HG03521 (cell line): ENCODE data around the gene TMEM240.

Source experiments
- ATAC-seq: cut with Tn5 transposase; IDR thresholded peaks from one replicate; pipeline ENCODE4 v1.9.1; 2021; ENCODE audit warnings: mild to moderate bottlenecking, moderate library complexity; ENCODE audit not compliant: unreplicated experiment

Gene TMEM240

DNA sequence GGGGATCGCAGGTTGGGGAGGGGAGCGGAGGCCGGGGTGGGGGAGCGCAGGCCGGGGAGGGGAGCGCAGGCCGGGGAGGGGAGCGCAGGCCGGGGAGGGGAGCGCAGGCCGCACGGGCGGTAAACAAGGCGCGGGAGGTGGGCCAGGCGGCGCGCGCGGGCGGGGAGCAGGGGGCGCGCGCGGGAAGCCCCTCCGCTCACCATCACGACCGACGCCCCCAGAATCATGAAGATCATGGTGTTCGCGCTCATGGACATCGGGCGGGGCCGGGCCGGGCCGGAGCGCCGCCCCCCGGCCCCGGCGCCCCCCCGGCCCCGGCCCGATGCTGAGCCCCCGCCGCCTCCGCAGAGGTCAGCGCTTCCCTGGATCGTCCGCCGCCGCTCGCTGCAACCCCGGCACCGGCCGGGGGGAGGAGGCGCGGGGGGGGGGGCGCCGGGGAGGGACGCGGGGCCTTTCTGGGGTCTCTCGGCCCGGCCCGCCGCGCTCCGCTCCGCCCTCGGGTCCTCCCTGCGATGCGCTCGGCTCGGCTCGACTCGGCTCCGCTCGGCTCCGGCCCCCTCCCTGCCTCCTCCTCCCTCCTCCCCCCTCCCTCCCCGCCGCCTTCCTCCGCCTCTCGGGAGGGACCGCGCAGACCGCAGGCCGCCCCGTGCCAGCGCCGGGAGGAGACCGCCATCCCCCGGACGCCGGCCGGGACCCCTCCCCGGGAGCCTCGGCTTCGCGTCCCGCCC is at the start of gene TMEM240:
TMEM240 (minus strand) TSS at position 535 of the 728 bp plus-strand sequence; CDS start at position 257, 278 bp downstream.
- ATAC-seq: no peak

DNA sequence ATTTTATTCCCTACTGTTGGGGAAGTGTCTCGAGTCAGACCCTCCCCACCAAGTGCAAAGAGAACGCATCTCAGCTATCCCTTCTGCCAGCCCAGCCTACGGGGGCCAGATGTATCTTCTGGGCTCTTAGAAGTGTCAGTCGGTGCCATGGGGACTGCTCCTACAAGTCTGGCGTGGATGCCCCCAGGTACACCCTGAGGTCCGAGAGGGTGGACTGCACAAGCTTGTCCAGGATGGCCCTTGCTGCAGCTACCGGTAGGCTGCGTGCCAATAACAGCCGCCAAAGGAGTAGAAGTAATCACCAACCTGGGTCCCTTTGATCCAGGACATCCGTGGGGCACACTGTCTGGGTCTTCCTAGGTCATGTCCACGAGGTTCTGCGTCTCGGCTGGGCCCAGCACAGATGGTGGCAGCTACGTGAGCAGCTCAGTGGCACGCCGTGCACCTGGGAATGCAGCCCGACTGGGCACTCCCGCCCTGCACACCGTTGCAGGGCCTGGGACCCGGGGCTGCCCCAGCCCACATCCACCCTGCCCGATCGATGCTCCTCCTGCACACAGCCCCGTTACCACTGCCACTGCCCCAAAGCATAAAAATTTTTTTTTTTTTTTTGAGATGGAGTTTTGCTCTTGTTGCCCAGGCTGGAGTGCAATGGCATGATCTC is 43.1 kb upstream of the TMEM240 start:
- ATAC-seq: no peak

GRCh38 chr1:1582585-1583346 is 42.3 kb upstream of the TMEM240 start:
- ATAC-seq: no peak

DNA sequence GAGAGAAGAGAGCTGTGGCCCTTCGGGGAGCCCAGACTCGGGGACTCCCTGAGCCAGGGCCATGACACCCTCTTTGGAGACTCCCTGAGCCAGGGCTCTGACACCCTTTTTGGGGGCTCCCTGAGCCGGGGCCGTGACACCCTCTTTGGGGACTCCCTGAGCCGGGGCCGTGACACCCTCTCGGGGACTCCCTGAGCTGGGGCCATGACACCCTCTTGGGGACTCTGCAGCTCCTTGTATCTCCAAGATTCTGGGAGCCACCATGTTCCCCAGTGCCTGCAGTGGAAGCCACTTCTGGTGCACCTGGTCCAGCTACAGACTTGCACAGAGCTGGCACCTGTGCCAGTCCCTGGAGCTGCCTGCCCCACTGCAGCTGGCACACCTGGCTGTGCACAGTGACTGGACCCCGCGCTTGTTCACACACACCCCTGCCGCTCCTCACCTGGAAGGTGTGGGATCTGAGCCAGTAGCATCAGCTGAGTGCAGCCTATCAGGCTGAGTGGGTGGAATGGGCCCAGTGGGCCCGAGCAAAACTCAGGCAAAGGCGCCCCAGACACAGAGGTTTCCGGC is 38.0 kb upstream of the TMEM240 start:
- no peak for ATAC-seq

DNA sequence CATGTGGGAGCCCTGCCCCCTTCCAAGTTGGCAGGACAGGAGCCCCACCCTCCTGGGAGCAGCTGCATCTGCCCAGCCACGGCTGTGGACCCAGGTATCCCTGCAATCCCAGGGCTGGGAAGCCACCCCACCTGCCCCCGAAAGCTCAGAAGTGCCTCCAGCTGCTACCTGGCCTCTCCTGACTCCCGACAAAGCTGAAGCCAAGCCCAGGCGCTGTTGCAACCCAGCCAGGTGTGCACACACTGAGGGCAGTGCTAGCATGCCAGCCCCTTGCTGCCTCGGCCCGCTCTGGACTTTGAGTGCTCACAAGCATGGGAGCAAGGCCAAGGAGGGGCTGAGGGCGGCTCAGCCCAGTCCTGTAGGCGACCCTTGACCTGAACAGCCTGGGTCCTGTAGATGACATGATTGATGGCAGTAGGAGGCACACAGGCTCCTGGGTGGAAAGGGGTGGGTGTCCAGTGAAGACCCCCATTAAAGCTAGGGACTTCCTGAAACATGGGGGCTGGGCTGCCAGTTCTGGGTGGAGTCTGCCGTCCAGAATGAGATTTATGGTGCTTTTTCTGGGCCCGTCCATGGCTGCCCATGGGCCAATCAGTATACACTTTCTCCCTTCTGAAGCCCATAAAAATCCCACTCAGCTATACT is 37.1 kb upstream of the TMEM240 start:
- ATAC-seq: no peak

DNA sequence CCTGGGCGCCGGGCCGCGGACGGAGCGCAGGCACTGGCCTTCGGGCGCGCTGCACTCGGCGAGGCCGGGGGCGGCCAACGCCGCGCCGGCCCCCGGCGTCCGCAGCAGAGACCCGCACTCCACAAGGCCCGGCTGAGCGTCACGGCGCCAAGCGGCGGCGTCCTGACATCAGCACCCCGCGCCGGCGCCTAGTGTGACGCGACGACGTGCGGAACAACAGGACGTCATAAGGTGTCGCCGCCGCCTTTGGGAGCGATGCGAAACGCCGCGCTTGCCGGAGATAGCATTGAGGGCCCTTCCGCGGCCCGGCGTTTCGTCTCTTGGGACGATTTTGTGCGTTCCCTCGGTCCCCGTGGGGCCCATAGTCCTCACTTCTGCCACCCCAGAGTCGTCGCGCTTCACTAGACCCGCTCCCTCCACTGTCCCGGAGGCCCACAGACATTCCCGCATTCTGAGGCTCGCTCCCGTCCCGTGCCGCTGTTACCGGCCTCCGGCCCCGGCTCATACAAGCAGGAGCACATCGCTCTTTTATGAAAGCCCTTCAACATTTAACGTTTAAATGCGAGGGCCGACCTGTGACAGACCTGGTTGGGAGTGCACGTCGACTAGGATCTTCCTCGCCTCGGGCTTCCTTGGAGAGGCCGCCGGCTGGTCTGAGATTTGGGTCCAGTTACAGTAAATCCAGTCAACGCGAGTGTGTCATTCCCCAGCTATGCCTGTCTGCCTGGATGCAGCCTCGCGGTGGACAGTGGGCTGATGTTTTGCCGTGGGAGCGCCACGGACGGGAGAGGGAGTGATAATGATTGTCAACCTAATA is 34.5 kb upstream of the TMEM240 start, which contains the start of gene SSU72:
SSU72 (minus strand) TSS at position 143 of the 817 bp plus-strand sequence. CDS start 306 bp downstream, outside the sequence.
- peak; percentile 76 for ATAC-seq

GRCh38 chr1:1573843-1574720 is 33.7 kb upstream of the TMEM240 start:
- peak; percentile 67 for ATAC-seq

DNA sequence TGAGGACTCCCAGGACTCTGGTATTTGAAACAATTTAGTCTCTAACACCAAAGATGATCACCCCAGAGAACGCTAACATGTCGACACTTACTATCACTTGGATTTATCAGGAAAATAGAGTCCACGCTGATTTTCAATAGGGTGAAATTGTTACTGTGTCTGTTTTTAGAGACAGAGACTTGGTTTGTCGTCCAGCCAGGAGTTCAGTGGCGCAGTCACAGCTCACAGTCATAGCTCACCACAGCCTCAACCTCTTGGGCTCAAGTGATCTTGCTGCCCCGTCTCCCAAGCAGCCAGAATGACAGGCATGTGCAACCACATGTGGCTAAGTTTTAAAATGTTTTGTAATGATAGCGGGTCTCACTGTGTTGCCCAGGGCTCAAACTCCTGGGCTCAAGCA is 28.9 kb upstream of the TMEM240 start:
- no peak for ATAC-seq

- no peak for ATAC-seq
These were observed 27.5 kb upstream of the TMEM240 start for GRCh38 chr1:1567891-1568291.

DNA sequence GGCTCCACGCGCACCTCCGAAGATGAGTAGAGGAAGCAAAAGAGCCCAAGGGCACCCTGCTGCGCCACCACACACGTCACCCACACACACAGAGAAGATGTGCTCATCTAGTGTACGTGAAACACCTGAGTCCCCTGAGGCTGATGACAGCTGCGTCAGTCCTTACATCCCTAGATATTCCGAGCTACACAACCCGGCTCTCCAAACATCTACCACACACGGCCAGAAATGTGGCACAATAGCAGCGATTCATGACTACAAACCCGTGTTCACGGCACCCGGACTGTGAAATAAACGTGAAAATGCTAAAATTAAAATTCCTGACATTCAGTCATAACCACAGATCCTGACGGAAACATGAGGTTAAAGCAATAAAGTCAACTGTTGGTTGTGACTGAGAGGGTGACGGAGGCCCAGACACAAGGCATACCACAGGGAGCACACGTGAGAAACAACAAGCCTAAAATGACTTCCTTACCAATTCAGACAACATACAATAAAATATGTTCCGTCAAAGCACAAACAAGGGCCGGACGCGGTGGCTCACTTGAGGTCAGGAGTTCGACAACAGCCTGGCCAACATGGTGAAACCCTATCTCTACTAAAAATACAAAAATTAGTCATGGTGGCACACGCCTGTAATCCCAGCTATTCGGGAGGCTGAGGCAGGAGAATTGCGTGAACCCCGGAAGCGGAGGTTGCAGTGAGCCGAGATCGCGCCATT is 26.9 kb upstream of the TMEM240 start:
- ATAC-seq: no peak

- no peak for ATAC-seq
These were observed 24.9 kb upstream of the TMEM240 start for GRCh38 chr1:1565340-1565739.

DNA sequence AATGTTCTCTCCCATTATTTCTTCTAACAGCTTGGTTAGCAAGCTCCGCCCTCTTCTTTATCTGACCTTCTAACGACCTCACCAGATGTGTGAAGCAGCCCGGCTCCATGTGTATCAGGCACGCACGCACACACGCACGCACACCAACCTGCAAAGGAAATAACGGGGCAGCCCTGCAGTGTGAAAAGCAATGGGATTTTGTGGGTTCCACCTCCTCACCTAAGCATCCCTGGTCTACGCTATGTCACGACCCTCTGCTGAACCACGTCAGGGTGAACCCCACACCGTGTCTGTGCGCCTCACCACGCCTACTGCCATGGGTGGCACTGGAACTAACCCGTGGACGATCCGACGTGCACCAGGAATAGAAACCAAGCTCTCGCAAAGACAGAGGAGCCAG is 23.8 kb upstream of the TMEM240 start:
- no peak for ATAC-seq

DNA sequence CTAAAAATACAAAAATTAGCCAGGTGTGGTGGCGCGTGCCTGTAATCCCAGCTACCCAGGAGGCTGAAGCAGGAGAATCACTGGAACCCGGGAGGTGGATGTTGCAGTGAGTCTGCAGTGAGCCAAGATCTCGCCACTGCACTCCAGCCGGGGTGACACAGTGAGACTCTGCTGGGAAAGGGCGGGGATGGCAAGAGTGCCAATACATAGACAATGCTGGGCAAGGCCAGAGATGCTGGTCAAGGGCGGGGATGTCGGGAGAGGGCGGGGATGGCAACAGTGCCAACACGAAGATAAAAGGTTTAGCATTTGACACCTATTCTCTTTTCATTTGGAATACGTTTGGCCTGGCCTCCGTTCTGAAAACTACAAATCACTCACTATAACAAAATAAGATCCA is 23.3 kb upstream of the TMEM240 start:
- ATAC-seq: no peak

DNA sequence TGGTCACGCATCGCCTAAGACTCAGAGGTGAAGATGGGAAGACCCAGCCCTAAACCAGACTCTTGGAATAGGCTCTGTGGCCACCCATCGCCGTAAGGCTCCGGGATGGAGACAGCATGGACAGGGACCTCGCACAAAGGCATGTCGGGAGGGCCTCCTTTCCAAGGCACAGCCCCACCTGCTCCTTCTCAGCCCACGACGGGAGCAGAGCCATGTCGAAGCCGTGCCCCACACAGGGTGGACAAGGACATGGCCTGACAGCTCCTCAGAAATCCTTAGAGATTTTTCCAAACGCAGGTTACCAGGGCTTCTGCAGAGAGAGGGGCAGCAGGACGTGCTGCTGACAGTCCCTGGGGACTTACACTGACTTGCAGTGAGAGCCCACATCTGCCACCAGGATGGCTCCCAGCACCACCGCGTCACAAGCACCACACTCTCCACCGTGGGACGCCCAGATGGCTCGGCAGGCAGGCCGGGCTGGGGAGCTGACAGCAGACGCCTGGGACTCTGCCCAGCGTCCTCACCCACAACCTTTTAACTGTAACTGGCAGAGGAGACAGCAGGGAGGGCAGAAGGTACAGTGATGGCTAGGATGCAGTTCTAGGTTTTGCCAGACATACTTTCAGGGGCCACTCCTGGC is 22.3 kb upstream of the TMEM240 start:
- ATAC-seq: no peak

DNA sequence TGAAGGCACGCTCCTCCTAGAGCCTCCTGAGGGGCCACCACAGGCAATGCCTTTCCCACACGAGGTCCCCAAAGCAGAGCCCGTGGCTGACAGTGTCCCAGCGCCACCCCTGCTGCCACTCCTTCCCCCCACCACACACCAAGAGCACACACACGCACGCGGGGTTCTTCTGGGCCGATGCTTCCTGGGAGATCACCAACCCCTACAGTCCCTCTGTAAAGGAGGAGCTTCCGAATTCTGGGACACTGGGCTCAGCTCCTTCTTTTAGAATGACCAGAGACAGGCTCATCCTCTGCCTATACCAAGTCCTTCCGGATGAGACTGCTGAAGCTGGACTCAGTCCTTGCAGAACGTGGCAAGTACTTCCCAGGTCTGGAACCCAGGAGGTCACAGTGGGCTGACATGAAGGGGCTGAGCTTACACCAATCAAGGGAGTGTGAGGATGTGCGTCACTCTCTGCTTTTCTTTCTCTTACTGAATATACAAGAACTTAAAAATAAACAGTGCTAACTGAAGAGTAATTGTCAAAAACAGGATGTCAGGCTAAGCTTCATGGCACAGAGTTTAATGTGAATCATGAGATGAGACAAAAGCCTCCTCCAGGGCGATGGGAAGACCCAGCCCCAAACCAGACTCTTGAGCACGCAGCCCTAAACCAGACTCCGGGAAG is 21.5 kb upstream of the TMEM240 start:
- no peak for ATAC-seq

GRCh38 chr1:1560178-1560577 is 19.8 kb upstream of the TMEM240 start:
- no peak for ATAC-seq

DNA sequence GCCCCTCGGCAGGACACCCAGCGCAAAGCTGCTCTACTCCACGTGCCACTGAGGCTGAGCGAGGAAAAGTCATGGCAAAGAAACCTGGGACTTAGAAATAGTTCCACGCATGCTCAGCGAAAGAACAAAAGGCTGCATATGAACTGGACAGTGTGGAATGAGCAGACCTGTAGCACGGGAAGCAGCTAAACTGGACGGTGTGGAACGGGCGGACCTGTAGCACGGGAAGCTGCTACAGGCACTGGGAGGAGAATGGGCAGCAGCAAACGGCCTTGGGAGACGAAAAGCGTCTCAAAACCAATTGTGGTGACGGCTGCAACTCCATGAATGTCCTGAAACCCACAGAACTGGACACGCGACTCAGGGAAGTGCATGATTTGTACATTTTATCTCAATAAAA is 18.6 kb upstream of the TMEM240 start:
- no peak for ATAC-seq
